Measurements from ENCODE around the gene CLTA.
A peak's percentile ranks its signal among the peaks of the same experiment; 100 is the strongest.
"Not testable (repeated sequence)": the region's sequence is repeated elsewhere in the genome, so short reads cannot be mapped to it uniquely, and the experiment has no call there.

The CLTA gene

DNA sequence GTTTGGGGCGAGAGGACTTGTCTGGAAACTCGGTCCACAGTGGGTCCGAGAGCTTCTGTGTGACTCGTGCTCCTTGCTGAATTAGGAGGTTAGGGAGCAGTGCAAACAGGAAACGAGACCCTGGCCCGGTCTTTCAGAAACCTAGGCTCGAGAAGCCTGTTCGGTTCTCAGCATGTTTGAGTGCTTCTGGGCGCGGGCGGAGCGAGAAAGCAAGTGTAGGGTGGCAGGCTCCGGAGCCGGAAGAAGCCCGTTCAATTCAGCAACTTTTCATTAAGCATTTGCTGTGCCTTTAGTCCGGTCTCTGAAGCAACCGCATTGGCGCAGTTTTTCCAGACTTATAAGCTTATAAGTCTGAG, 547 bp downstream of the CLTA start:
- peak; percentile 40 for DNase-seq

DNA sequence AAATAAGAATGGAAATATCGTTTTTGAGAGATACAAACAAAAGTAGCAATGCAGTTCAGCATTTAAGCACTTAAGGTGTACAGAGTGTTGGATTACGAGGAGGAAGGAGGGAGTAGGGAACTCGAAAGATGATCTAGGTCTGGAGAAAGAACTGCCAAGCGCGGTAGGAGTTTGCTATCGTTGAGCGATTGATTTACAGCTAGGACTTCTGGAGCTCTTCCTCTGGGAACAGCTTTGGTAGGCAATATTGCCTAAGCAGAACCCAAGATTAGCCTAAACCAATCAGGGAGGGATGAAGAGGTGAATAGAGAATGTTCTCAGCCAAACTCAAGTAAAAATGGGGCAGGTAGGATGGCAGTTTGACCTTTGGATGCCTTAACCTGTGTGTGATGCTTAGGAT, 965 bp downstream of the CLTA start:
- DNase-seq, result no peak

DNA sequence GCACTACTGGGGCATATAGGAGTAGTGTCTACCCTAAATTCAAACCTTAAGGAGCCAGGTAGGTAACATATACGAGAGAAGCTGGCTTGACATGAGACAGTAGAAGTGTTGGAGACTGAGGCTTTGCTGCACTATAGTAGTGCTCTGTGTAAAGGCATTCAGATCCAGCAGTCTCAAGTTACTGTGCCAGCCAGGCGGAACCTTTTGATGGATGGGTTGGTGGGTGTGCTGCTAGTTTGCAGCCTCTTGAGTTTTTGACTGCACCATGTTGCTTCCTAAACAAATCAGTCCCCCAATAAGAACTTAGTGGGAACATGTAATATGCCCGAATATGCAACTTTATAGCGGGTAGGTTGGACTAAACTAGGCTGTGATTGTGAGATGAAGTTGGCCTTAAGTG, 1.5 kb downstream of the CLTA start:
- no peak for DNase-seq

DNA sequence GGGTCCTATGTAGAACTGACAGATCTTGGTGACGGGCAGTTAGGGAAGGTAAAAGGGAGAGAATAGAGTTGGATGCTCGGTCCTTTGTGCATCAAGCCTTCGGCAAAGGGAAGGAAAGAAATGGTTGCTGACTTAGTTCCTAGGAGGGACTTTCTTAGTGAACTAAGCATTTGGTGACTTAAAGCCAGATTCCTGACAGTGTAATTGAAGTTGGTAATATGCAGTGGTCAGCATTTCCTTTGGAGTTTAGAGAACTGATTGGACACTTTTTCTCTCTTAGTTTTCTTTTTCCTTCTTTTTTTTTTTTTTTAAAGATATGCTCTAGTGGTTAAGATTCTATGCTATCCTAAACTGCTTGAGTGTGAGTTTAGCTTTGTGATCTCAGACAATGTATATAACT, 2.3 kb downstream of the CLTA start:
- no peak for DNase-seq

DNA sequence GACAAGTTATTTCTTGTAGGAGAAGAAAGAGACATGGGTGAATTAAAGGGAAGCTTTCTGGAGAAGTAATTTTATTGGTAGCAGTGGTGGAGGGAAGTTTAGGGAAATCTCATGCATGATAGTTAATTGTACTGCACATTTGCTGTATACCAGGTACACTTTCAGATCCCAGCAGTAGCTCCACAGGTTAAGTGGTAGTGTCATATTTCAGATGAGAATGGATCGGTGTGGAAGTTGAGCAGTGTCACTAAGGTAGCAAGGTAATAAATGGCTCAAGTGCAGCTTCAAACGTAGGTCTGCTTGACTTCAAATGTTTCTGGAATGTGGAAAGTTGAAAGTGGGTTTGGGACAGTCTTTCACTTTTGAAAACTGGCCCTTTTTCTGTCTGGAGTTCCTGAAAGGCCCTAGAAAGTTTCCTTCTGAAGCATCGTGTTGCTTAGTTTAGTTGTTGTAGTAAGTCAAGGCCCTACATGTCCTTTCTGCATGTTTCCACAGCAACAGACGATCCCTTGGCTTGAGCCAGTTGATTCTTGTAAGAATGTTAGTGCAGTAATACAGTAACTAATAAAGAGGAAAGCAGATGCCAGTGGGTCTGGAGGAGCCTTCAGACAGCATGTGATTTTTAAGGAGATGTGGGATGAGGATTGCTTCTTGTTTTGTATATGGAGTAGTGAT, 3.7 kb downstream of the CLTA start:
- no peak for DNase-seq

DNA sequence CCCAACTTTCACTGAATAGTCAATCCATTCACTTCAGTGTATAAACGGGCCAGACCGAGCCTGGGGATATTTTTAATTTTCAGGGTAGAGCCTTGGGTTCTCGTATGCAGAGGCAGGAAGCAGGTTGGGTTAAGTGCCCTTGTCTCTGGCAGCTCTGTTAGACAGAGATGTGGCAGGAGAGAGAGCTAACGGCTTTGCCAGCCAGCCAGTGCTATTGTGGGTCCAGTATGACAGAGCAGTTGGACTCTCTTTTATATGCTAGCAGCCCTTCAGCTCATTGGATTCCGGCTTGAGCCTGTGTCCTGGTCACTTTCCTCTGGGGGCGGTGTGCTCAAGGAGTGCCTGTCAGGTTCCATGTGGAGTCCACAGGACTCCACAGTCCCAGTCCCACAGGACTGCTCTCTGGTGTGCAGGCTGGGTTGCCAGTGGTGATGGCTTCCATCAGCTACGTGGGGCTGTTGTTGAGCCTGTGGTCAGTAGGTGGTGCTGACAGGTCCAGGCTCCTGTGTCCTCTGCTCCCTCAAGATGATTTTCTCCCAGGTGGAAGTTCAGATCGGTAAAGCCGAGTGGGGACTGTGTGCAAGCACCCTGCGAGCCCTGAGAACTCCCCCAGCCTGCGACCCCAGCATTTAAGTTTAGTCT, 14.3 kb downstream of the CLTA start:
- DNase-seq, result no peak

DNA sequence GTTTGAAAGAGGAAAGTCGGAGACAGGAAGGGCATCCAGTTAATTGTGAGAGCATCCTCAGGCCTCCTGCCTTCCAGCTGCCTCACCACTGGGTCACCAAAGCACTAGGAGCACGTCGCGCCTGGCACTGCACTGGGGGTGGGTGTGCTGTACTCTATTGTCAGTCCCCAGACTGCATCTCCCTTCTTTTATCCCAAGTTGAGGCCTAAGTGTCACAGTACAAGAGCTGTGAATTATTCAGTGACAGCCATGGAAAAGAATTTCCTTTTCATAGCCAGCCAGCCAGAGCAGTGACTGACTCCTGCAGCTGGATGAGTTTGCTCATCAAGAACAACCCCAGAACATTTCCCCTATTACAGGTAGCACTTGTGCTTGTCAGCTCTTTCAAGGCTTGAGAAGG, 16.3 kb downstream of the CLTA start:
- DNase-seq, result no peak

DNA sequence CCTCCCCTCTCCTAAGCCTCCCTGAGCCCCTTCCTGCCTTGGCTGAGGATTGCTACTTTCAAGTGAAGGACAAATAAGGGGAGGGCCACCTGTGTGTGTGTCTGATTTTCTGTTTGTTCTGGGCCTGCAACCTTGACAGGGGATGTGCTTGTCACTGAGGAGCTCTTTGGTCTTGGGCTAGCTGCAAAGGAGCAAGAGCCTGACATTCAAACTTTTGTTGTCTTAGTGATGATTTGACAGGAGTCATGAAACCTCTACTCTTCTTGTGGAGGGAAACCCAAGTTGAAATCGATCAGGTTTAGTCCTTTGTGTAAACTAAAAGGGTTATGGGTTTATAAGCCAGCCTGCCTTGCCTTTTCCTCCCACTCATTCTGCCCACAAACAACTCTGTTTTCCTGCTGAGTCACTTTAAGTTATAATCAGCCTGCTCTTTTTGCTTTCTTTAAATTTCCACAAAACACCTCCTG, 16.9 kb downstream of the CLTA start:
- DNase-seq, result no peak

DNA sequence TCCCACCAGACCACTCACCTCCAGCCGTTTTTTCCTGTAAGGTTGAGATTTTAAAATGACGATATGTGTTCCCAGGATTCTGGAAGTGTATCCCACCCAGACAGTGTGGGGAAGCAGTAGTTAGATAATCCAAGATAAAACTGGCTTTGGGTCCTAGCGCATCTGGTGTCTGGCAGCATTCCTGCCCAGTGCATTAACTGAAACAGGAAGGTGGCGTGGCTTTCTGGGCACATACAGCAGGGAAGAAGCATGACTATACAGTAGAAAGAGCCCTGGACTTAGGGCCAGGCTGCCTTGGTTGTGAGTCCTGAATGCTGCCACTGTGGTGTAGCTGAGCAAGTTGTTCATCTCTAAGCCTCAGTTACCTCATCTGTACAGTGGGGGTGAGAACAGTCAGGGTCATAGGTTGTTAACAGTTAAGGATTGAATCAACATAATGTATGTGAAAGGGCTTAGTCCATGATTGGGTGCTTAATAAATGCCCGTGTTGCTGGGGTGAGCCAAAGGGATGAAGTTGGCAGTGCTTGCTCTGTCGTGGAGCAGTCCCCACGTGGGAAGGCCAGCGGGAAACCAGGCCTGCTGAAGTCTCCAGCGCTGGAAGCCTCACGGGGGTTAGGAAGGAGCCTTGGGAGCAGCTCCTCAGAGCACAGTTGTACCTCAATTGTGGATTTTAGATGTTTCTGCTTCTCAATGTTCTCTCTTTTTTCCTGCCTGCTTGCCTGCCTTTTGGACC, 18.0 kb downstream of the CLTA start:
- no peak for DNase-seq

DNA sequence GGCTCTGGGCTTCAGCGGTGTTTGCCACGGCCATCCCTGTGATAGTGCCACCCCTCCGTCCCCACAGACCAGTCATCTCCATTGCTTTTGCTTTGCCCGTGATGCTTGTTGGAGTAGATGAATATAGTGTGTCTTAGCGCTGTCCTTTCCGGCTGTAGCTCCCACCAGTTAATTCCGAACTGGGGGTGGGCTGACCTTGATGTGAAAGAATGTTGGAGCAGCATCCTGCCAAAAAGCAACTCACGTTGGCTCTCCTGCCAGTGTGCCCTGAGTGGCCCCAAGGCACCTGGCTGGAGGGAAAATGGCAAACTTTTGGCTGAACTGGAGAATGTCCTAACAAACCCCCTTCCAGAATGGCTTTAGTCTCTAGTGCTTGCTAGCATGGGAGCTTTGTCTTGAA, 20.0 kb downstream of the CLTA start:
- DNase-seq, result no peak

DNA sequence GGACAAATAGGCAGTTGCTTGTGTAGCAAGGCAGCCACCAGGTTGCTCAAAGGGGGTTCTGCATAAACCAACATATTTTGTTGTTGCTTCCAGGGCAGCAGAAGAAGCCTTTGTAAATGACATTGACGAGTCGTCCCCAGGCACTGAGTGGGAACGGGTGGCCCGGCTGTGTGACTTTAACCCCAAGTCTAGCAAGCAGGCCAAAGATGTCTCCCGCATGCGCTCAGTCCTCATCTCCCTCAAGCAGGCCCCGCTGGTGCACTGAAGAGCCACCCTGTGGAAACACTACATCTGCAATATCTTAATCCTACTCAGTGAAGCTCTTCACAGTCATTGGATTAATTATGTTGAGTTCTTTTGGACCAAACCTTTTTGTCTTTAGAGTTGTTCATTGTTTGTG, 20.8 kb downstream of the CLTA start:
- DNase-seq, result no peak

DNA sequence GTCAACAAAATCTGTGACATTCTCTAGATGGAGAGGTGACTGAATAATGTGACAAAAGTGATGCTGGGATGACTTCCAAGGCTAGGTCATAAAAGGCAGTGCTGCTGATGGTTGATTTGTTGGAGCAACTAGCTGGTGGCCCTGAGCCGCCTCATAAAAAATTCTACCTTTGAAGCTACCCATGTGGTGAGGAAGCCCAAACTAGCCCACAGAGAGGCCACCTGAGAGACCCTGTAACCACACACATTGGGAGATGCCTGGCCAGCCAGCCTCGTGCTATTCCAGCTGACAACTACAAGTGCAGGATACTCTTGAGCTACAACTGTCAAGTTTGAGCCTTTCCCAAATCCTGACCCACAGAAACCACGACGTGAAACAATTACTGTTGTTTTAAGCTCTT, 22.7 kb downstream of the CLTA start:
- no peak for DNase-seq

DNA sequence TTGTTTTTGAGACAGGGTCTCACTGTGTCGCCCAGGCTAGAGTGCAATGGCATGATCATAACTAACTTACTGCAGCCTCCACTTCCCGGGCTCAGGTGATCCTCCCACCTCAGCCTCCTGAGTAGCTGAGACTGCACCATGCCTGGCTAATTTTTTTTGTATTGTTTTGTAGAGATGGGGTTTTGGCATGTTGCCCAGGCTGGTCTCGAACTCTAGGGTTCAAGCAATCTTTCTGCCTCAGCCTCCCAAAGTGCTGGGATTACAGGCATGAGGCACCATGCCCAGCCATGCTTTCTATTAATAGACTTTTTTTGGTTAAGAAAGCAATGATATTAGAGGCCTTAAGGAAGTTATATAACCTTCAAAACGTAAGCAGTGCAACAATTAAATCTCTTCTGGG, 23.3 kb downstream of the CLTA start:
- no peak for DNase-seq

DNA sequence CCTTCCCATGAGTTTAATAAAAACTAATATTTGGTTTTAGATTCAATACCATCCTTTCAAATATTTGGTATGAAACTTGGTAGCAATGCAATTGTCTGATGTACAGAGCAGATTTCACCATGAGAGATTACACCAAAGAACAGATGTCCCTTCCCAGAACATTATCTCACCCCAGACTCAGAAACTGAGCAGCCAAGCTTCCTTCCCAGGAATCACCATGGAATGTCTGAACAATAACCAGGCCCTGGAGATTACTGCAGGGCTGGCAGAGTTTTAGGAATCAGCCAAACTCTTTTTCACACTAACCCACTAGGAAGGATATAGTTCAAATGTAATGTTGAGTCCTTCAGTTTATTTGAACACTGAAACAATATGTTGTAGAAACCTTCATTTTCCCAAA, 23.9 kb downstream of the CLTA start:
- DNase-seq, result no peak

DNA sequence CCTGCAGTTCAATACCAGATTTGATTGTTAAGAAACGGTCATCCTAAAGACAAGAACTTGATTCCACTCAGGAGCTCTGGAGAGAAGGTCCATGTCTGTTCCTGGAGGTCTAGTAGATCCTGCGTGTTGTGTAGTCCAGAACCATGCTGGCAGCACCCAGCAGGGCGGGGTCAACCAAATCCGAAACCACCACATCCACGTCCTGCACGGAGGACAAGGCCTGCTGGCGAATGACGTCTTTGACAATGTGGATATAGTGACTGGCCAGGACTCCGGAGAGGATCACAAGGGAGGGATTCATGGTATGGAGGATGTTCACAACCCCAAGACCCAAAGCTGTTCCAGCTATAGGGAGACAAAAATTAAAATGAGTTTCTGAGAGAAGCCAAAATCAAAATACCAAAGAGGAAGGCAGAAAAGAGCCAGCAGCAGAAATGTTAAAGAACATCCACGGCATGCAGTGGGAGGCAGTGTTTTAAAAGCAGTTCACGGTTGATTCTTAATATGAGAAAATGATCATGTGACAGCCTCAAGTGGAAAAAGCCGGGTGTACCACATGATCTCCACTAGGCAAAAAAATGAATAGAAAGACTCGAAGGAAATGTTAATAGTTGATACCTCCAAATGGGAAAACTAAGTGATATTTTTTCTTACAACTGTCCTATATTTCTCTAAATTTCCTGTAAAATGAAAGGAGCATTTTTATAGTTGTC, 26.7 kb downstream of the CLTA start:
- no peak for DNase-seq

DNA sequence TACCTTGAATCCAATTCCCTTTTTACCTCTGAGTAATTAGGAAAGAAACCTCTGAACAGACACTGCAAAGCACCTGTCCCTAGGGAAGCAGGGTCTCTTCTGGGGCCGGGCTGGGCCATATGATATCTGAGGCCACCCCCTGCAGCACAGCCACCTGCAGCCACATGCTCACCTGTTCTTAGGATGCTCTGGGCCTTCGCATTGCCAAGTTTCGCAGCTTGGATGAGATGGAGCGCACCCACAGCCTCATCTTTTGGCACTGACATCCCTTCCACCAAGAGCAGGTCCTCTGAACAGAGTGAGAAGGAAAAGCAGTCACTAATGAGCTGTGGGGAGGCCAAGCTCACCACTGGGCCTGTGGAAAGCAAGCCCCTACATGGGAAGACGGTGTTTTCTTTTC, 27.3 kb downstream of the CLTA start:
- no peak for DNase-seq

DNA sequence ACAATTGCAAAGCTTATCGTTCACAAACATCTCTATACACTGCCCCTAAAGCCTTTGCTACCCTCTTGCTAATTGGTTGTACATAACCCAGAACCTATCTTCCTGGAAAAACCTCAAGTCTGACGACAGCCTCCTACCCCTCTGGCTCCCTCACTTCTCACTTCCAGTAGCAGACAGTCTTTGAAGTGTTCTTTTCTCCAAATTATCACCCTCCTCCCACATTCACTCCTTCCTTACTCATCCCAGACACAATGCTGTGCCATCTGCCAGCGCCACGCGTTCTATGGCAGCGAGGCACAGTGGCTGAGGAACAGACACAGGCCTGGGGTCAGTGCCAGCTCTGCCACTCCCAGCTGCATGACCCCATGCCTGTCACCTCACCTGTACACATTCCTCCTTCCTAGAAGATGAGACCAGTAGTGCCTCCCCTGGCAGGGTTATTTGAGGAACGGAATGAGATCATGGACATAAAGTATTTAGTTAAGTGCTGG, 27.7 kb downstream of the CLTA start:
- DNase-seq, result no peak

DNA sequence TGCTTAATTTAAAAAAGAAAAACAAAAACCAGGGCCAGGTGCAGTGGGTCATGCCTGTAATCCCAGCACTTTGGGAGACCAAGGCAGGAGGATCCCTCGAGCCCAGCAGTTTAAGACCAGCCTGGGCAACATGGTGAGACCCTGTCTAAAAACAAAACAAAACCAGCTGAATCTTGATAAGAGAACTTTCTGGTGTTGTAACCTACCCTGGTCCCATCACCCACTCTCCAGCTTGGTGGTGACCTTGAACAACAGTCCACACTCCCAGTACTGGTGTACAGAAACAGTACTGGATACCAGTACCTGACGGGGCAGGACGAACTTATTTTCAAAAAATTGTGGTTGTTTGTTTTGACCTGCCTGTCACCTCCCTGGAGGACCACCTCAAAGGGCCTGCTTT, 30.9 kb downstream of the CLTA start:
- DNase-seq, result no peak

DNA sequence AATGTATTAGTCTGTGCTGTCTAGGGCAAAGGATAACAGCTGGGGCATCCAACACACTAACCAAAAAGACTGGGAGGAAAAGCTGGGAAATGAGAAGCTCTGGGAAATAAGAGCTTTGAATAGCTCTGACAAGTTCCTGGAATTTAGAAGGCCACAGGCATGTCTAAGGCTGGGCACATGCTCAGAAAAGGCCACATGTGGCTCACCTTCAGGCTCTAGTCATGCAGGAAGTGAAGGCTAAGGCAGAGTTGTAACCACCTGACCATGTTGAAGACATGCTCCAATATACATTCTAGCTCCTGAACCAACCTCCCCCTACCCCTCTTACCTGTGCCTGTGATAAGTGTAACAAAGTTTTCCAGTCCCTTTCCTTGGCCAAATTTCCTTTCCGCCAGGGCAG, 31.7 kb downstream of the CLTA start:
- no peak for DNase-seq

DNA sequence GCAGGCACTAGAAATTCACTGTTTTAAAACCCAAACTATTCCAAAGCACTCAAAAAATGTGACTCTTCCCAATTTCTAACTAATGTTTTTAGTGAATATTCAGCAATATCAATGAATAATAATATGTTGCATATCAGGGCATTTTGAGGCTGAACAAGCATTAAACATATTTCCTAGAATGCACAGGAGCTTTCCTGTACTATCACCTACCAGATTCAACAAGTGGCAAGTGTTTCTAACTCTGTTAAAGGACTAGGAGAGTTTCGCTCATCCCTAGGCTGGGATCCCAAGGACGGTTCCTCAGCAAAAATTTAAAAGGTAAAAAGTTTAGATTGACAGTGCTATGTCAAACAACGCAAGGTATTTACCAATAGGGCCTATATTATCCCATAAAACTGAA, 46.5 kb downstream of the CLTA start:
- DNase-seq, result no peak

DNA sequence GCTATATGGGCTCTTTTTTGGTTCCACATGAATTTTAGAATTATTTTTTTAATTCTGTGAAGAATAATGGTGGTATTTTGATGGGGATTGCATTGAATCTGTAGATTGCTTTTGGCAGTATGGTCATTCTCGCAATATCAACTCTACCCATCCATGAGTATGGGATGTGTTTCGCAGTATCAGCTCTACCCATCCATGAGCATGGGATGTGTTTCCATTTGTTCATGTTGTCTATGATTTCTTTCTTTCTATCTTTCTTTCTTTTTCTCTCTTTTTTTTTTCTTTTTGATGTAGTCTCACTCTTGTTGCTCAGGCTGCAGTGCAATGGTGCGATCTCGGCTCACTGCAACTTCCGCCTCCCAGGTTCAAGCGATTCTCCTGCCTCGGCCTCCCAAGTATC, 48.5 kb downstream of the CLTA start:
- not testable (repeated sequence) for DNase-seq

DNA sequence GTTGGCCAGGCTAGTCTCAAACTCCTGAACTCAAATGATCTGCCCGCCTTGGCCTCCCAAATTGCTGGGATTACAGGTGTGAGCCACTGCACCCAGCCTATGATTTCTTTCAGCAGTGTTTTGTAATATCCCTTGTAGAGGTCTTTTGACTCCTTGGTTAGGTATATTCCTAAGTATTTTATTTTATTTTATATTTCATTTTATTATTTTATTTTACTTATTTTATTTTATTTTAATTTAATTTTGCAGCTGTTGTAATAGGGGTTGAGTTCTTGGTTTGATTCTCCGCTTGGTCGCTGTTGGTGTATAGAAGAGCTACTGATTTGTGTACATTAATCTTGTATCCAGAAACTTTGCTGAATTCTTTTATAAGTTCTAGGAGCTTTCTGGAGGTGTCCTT, 49.0 kb downstream of the CLTA start:
- not testable (repeated sequence) for DNase-seq

DNA sequence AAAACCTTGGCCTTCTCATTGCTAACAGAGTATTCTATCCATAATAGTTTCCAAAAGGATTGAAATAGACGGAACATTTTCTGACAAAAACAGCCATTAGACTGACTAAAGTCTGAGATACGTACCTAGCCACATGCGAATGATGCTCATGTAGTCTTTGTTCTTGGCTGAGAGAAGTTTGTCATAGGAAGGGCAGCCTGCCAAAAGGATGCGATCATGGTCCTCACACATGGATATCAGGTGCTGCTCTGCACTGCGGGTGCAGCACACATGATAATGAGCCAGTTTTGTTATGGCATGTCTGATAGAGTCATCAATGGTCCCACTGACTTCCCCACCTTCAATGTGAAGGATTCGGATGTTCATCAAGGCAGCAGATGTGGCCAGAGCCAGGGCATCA, 55.2 kb downstream of the CLTA start:
- DNase-seq, result no peak

DNA sequence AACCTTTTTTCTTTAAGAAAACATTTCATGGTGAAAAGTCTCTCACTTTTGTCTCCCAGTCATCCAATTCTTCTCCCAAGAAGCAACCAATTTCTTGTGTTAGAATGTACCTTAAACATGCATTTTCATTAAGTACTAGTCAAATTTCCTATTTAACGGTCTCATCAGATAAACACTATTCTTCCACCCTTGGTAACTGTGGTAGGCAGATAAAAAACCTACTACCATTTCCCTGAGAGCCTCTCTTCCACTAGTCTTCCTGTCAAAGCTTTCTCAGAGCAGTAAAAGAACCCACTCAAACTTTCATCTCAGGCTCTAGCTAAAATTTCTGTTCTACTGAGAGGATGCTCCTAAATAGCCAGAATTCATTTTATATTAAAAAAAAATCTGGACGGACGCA, 56.6 kb downstream of the CLTA start:
- DNase-seq, result no peak

Data from CD4-positive, alpha-beta T cell treated with Interleukin-17A for 1 hour (primary cell).